EH (cell line): ENCODE measurements around the gene LRRC61.

Source experiments
- DNase-seq: peaks from one replicate; pipeline ENCODE4 v3.0.0-alpha.2; 2015; ENCODE audit warnings: low read depth

LRRC61 gene

GRCh38 chr7:150332852-150333635, 9.9 kb downstream of the LRRC61 start:
- no peak for DNase-seq

- no peak for DNase-seq
These were observed 10.5 kb downstream of the LRRC61 start for GRCh38 chr7:150333659-150334058.

GRCh38 chr7:150334108-150334507, 11.0 kb downstream of the LRRC61 start:
- no peak for DNase-seq

- DNase-seq = peak; percentile 56
These were observed 12.1 kb downstream of the LRRC61 start for GRCh38 chr7:150335108-150335773.

- DNase-seq = no peak
These were observed 12.6 kb downstream of the LRRC61 start for GRCh38 chr7:150335774-150336112.

- DNase-seq = no peak
These were observed 13.6 kb downstream of the LRRC61 start for GRCh38 chr7:150336746-150337145.

GRCh38 chr7:150337179-150337578, 14.0 kb downstream of the LRRC61 start:
- DNase-seq = no peak

GRCh38 chr7:150337659-150338081, 14.5 kb downstream of the LRRC61 start:
- DNase-seq = no peak

- no peak for DNase-seq
These were observed 15.1 kb downstream of the LRRC61 start for GRCh38 chr7:150338166-150338829.

- no peak for DNase-seq
These were observed 16.3 kb downstream of the LRRC61 start for GRCh38 chr7:150339409-150339809.

- peak; percentile 64 for DNase-seq
These were observed 17.0 kb downstream of the LRRC61 start for GRCh38 chr7:150340024-150340749.

GRCh38 chr7:150340875-150341262, 17.7 kb downstream of the LRRC61 start:
- DNase-seq = no peak

GRCh38 chr7:150341263-150342120, 18.3 kb downstream of the LRRC61 start, which contains the start of gene RARRES2:
Gene RARRES2, minus strand, starts transcription at chr7:150341629. Its CDS starts 1,020 bp downstream, at chr7:150340609.
- DNase-seq = no peak

- DNase-seq = no peak
These were observed 18.9 kb downstream of the LRRC61 start for GRCh38 chr7:150342121-150342408.

- no peak for DNase-seq
These were observed 20.1 kb downstream of the LRRC61 start for GRCh38 chr7:150343225-150343624.

- no peak for DNase-seq
These were observed 21.1 kb downstream of the LRRC61 start for GRCh38 chr7:150344299-150344698.

GRCh38 chr7:150345012-150345411, 21.9 kb downstream of the LRRC61 start:
- no peak for DNase-seq

- DNase-seq = no peak
These were observed 23.8 kb downstream of the LRRC61 start for GRCh38 chr7:150346922-150347321.

- no peak for DNase-seq
These were observed 28.5 kb downstream of the LRRC61 start for GRCh38 chr7:150351587-150352194.

- no peak for DNase-seq
These were observed 32.5 kb downstream of the LRRC61 start for GRCh38 chr7:150355666-150356059.

- peak; percentile 39 for DNase-seq
These were observed 33.2 kb downstream of the LRRC61 start for GRCh38 chr7:150356265-150356897.
